Fibroblast of lung (primary cell): ENCODE measurements around the gene CLSTN2.

Source experiments
- EZH2 ChIP-seq: IDR thresholded peaks from 2 replicates; pipeline ENCODE4 v1.5.1; 2012; ENCODE audit warnings: low read length, control low read depth, mild to moderate bottlenecking; ENCODE audit errors: missing control alignments
- TF ChIP-seq, protein P1 (sequence below), 2 donors: IDR thresholded peaks in 1 of 2; conservative IDR thresholded peaks in 1 of 2; 1 replicate in 1 of 2; 2 replicates in 1 of 2; pipeline ENCODE4 v1.5.1; 2011 to 2012; ENCODE audit warnings: low read length in 2 of 2, control low read depth in 1 of 2, inconsistent platforms in 1 of 2, low read depth in 1 of 2, mild to moderate bottlenecking in 1 of 2

DNA sequence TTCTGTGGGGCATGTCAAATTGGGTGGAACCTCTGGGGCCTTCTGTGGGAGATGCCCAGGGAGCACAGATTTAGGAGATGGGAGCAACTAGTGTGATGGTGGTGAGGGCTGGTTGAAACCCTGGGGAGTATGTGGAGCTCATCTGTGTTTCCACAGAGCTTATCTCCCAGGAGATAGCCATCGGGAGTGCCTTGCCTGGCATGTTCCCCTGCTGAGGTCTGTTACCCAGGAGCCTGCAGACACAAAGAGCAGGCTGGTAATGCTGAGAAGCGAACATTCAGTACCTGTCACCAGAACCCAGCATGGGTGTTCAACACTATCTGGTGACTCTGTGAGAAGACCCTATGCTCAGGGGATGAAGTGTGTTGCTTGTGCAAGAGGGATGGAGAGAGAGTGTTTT lies 85.0 kb downstream of the CLSTN2 start:
- TF ChIP-seq, protein P1, sequence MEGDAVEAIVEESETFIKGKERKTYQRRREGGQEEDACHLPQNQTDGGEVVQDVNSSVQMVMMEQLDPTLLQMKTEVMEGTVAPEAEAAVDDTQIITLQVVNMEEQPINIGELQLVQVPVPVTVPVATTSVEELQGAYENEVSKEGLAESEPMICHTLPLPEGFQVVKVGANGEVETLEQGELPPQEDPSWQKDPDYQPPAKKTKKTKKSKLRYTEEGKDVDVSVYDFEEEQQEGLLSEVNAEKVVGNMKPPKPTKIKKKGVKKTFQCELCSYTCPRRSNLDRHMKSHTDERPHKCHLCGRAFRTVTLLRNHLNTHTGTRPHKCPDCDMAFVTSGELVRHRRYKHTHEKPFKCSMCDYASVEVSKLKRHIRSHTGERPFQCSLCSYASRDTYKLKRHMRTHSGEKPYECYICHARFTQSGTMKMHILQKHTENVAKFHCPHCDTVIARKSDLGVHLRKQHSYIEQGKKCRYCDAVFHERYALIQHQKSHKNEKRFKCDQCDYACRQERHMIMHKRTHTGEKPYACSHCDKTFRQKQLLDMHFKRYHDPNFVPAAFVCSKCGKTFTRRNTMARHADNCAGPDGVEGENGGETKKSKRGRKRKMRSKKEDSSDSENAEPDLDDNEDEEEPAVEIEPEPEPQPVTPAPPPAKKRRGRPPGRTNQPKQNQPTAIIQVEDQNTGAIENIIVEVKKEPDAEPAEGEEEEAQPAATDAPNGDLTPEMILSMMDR (conservative IDR thresholded peaks at IDR 0.05 in 1 of 2, IDR thresholded peaks at IDR 0.05 in 1 of 2; ENCODE audit: low read depth in 1 of 2, low read length in 2 of 2): no peak
- no peak for TF ChIP-seq EZH2
